ENCODE measurements around the gene ZNF816.

- TF ChIP-seq CTCF (IDR thresholded peaks at IDR 0.05) (no peak), POLR2A (IDR thresholded peaks at IDR 0.05) (no peak)
These were observed 44.5 kb upstream of the ZNF816 start for GRCh38 chr19:53007200-53007599.
